BE2C (cell line): ENCODE results near the gene ALS2.
"Not testable (repeated sequence)": the region's sequence is repeated elsewhere in the genome, so short reads cannot be mapped to it uniquely, and the experiment has no call there.

Experiments
- DNase-seq: peaks from one replicate; pipeline ENCODE4 v3.0.0-alpha.2; 2020
- H3K27me3 ChIP-seq: fragments of 250-450 bp; sonication (Bioruptor Pico); 2 replicates; pipeline ENCODE4 v1.5.1; 2020; ENCODE audit warnings: mild to moderate bottlenecking
- H3K36me3 ChIP-seq: fragments of 250-450 bp; sonication (Bioruptor Pico); 2 replicates; pipeline ENCODE4 v1.5.1; 2020; ENCODE audit warnings: mild to moderate bottlenecking
- H3K4me1 ChIP-seq: fragments of 250-450 bp; sonication (Bioruptor Pico); 2 replicates; pipeline ENCODE4 v1.5.1; 2020
- H3K4me3 ChIP-seq: 2 replicates; pipeline ENCODE4 v1.5.1; 2011; ENCODE audit warnings: low read depth, low read length
- H3K9me3 ChIP-seq: fragments of 250-450 bp; sonication (Bioruptor Pico); 2 replicates; pipeline ENCODE4 v1.5.1; 2020
- CTCF ChIP-seq: IDR thresholded peaks from 2 replicates; pipeline ENCODE4 v1.5.1; 2012; ENCODE audit warnings: mild to moderate bottlenecking, low read depth, low read length

The ALS2 gene

DNA sequence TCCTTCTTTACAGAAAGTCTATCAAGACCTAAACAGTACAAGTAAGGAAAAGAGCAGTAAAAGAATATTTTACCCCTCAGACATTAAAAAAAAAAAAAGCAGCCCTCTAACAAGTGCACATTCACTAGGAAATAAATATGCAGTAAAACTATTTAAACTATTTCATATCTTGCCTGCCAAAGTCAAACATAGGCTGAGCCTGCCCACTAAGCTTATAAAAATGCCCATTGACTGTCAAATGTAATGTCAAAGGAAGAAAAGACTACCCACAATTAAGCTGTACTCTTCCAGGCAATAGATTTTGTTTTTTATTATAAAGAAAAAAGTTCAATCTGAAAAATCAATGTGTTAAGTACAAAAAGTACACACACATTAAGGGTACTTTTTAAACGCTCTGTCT is 11.8 kb downstream of the ALS2 start:
- H3K27me3 ChIP-seq = no peaks in the 10 kb centered on the region
- H3K36me3 ChIP-seq = peaks cover 3% of the 10 kb centered on the region; the same call in 1 of the 2 replicates
- no peaks in the 10 kb centered on the region for H3K4me1 ChIP-seq
- no peaks in the 10 kb centered on the region for H3K9me3 ChIP-seq
- TF ChIP-seq CTCF = no peak
- H3K4me3 ChIP-seq = no peak overlapping the region
- DNase-seq = no peak

GRCh38 chr2:201765799-201766198 is 14.9 kb downstream of the ALS2 start:
- H3K27me3 ChIP-seq = no peaks in the 10 kb centered on the region
- no peaks in the 10 kb centered on the region for H3K9me3 ChIP-seq
- H3K4me3 ChIP-seq = no peak overlapping the region
- peaks cover 6% of the 10 kb centered on the region for H3K36me3 ChIP-seq
- H3K4me1 ChIP-seq = no peaks in the 10 kb centered on the region
- DNase-seq = no peak
- no peak for TF ChIP-seq CTCF

DNA sequence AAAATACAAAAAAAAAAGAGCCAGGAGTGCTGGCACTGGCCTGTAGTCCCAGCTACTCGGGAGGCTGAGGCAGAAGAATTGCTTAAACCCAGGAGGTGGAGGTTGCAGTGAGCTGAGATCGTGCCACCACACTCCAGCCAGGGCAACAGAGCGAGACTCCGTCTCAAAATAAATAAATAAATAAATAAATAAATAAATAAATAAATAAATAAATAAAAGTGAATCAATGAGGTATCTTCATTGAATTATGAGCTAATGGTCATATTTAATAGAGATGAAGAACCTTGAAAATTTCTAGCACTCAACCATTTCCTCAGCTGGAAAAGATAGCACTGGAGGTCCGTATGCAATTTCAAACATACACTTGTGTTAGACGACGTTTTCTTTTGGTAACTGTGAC is 16.3 kb downstream of the ALS2 start:
- H3K4me3 ChIP-seq, H3K9me3 ChIP-seq, H3K36me3 ChIP-seq, H3K4me1 ChIP-seq, H3K27me3 ChIP-seq, DNase-seq: not testable (repeated sequence)

GRCh38 chr2:201761101-201761500 is 19.6 kb downstream of the ALS2 start:
- Histone ChIP-seq H3K4me1 (no peaks in the 10 kb centered on the region), H3K36me3 (peaks cover 6% of the 10 kb centered on the region; the same call in 1 of the 2 replicates), H3K27me3 (no peaks in the 10 kb centered on the region), H3K9me3 (no peaks in the 10 kb centered on the region), H3K4me3 (no peak overlapping the region)
- no peak for DNase-seq
- no peak for TF ChIP-seq CTCF

DNA sequence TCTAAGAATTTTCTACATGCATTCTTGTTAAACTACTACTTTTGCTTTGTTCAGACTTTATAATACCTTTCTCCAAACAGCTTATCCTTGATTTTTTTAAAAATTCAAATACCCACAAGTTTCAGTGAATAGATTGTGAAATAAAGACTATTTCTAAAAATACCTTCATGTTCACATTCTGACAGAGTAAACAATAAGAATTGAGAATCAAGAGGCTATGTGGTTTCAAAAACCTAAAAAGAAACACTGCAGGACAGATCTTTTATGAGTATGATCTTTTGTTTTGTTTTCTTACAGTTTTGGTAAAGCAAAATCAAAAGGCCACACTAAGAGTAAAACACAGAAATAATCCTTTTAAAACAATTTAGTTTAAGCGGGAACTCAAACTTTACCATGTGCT is 21.2 kb downstream of the ALS2 start:
- Histone ChIP-seq H3K4me3 (no peak overlapping the region), H3K4me1 (no peaks in the 10 kb centered on the region), H3K36me3 (peaks cover 6% of the 10 kb centered on the region; the same call in 1 of the 2 replicates), H3K9me3 (no peaks in the 10 kb centered on the region), H3K27me3 (no peaks in the 10 kb centered on the region)
- no peak for DNase-seq
- TF ChIP-seq CTCF = no peak

DNA sequence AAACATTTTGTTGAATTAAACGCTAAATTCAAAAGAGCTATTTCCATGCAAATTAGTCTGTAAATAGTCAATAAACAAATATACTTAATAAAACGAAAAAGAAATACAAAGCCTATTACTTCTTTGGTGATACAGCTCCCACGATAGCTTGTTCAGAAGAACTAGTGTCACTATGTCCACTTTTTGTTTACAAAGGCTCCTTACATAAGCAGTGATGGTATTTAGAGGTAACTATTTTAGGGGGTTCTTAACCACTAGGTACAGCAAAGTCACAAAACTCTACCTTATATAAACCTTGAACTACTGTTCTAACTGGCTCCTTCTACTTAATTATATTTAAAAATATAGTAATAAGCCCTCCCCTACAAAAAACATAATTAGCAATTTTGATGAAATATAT is 21.9 kb downstream of the ALS2 start:
- no peaks in the 10 kb centered on the region for H3K9me3 ChIP-seq
- TF ChIP-seq CTCF = no peak
- H3K27me3 ChIP-seq = no peaks in the 10 kb centered on the region
- peaks cover 6% of the 10 kb centered on the region; the same call in 1 of the 2 replicates for H3K36me3 ChIP-seq
- DNase-seq = no peak
- no peaks in the 10 kb centered on the region for H3K4me1 ChIP-seq
- no peak overlapping the region for H3K4me3 ChIP-seq

- no peak for TF ChIP-seq CTCF
- H3K36me3 ChIP-seq = peaks cover 6% of the 10 kb centered on the region; the same call in 1 of the 2 replicates
- H3K4me1 ChIP-seq = no peaks in the 10 kb centered on the region
- no peak for DNase-seq
- no peak overlapping the region for H3K4me3 ChIP-seq
- H3K27me3 ChIP-seq = no peaks in the 10 kb centered on the region
- no peaks in the 10 kb centered on the region for H3K9me3 ChIP-seq
Measured at GRCh38 chr2:201758234-201758633, 22.5 kb downstream of the ALS2 start.
